Measurements from ENCODE around the gene TLE3. TPM values are rescaled to one million over a fixed set of nuclear protein-coding genes. Genes with fewer than 3 reads are reported as not detected.
A peak's percentile ranks its signal among the peaks of the same experiment; 100 is the strongest.

The TLE3 gene
- total and polyA plus RNA-seq, 2 of the 13 experiments (the other 11 are each of a cell fraction or from before 2014, with no cell fraction given) = 11.9 to 13.8 TPM

DNA sequence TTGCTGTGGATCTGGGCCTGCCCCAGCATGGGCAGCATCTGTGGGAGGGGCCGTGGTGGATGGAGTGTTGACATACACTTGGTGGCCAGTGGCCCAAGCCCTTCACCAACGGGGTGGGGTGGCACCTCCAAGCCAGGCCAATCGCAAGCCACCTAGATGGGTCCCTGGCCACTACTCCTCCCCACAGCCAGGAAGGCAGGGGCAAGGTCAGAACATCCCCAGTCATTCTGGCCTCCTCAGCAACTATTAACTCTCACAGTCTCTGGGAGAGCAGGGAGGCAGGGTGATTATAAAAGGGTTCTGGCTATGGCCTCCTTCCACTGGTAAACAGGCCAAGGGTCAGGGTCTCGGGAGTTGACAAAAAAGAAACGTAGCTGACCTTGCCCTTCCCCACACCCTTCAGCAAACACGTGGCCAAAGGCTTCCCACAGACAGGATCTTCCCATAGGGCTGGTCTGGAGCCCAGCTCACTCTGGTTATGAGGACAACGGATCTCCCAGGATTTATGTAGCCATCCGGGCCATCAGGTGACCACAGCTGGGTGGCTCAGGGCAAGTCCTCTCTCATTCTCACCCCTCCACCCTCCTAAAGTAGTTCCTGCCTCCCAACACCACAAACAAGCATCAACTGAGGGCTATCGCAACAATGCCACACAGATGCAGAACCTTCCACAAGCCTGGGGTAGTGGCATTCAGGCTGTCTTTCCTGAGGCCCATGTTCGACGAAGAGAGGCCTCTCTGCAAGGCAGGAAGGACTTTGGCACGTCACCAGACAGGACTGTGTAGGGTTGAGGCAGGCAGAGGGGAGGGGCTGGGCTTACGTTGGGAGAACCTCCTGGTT is 18.9 kb downstream of the TLE3 start (continued):
- TF ChIP-seq, protein P1, sequence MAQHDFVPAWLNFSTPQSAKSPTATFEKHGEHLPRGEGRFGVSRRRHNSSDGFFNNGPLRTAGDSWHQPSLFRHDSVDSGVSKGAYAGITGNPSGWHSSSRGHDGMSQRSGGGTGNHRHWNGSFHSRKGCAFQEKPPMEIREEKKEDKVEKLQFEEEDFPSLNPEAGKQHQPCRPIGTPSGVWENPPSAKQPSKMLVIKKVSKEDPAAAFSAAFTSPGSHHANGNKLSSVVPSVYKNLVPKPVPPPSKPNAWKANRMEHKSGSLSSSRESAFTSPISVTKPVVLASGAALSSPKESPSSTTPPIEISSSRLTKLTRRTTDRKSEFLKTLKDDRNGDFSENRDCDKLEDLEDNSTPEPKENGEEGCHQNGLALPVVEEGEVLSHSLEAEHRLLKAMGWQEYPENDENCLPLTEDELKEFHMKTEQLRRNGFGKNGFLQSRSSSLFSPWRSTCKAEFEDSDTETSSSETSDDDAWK (CRISPR knock-in tag; IDR thresholded peaks at IDR 0.05) = no peak
- TF ChIP-seq HNRNPL (IDR thresholded peaks at IDR 0.05; ENCODE audit: low read depth, low read length) = peak; percentile 37; the same call in 1 of the 2 replicates
- TF ChIP-seq, protein P2, sequence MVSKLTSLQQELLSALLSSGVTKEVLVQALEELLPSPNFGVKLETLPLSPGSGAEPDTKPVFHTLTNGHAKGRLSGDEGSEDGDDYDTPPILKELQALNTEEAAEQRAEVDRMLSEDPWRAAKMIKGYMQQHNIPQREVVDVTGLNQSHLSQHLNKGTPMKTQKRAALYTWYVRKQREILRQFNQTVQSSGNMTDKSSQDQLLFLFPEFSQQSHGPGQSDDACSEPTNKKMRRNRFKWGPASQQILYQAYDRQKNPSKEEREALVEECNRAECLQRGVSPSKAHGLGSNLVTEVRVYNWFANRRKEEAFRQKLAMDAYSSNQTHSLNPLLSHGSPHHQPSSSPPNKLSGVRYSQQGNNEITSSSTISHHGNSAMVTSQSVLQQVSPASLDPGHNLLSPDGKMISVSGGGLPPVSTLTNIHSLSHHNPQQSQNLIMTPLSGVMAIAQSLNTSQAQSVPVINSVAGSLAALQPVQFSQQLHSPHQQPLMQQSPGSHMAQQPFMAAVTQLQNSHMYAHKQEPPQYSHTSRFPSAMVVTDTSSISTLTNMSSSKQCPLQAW (CRISPR knock-in tag; IDR thresholded peaks at IDR 0.05) = peak; percentile 95
- TF ChIP-seq, protein P3, sequence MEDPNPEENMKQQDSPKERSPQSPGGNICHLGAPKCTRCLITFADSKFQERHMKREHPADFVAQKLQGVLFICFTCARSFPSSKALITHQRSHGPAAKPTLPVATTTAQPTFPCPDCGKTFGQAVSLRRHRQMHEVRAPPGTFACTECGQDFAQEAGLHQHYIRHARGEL (CRISPR knock-in tag; IDR thresholded peaks at IDR 0.05) = no peak
- TF ChIP-seq YEATS2 (CRISPR knock-in tag; IDR thresholded peaks at IDR 0.05; ENCODE audit: borderline replicate concordance) = 0 out of 2 replicates have a peak, but pooled peaks have one; percentile 23
- TF ChIP-seq SMARCE1 (IDR thresholded peaks at IDR 0.05; ENCODE audit: borderline replicate concordance) = no peak
- TF ChIP-seq ZNF460 (CRISPR knock-in tag; IDR thresholded peaks at IDR 0.05; ENCODE audit: borderline replicate concordance) = peak; percentile 13; the same call in 1 of the 2 replicates
- TF ChIP-seq, protein P4, sequence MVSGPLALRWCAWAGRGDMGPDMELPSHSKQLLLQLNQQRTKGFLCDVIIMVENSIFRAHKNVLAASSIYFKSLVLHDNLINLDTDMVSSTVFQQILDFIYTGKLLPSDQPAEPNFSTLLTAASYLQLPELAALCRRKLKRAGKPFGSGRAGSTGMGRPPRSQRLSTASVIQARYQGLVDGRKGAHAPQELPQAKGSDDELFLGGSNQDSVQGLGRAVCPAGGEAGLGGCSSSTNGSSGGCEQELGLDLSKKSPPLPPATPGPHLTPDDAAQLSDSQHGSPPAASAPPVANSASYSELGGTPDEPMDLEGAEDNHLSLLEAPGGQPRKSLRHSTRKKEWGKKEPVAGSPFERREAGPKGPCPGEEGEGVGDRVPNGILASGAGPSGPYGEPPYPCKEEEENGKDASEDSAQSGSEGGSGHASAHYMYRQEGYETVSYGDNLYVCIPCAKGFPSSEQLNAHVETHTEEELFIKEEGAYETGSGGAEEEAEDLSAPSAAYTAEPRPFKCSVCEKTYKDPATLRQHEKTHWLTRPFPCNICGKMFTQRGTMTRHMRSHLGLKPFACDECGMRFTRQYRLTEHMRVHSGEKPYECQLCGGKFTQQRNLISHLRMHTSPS (CRISPR knock-in tag; IDR thresholded peaks at IDR 0.05; ENCODE audit: low read depth) = peak; percentile 78
- no peak; the same call in 1 of the 2 replicates for TF ChIP-seq FOSL2 (CRISPR knock-in tag; IDR thresholded peaks at IDR 0.05)
- TF ChIP-seq, protein P5, sequence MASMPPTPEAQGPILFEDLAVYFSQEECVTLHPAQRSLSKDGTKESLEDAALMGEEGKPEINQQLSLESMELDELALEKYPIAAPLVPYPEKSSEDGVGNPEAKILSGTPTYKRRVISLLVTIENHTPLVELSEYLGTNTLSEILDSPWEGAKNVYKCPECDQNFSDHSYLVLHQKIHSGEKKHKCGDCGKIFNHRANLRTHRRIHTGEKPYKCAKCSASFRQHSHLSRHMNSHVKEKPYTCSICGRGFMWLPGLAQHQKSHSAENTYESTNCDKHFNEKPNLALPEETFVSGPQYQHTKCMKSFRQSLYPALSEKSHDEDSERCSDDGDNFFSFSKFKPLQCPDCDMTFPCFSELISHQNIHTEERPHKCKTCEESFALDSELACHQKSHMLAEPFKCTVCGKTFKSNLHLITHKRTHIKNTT (CRISPR knock-in tag; IDR thresholded peaks at IDR 0.05) = no peak
- TF ChIP-seq HNF4G (IDR thresholded peaks at IDR 0.05; ENCODE audit: borderline replicate concordance, low read depth, low read length) = peak; percentile 82
- peak; percentile 92 for TF ChIP-seq HNF4G (CRISPR knock-in tag; IDR thresholded peaks at IDR 0.05; ENCODE audit: borderline replicate concordance, low read depth)
- no peak for TF ChIP-seq ZNF138 (CRISPR knock-in tag; IDR thresholded peaks at IDR 0.05; ENCODE audit: low read depth)
- no peak for TF ChIP-seq NONO (IDR thresholded peaks at IDR 0.05)
- peak; percentile 56; the same call in 1 of the 2 replicates for TF ChIP-seq NONO (CRISPR knock-in tag; conservative IDR thresholded peaks at IDR 0.05)
- peak; percentile 88; the same call in 1 of the 2 replicates for TF ChIP-seq ZNF816 (CRISPR knock-in tag; IDR thresholded peaks at IDR 0.05; ENCODE audit: borderline replicate concordance)
- TF ChIP-seq, protein P6, sequence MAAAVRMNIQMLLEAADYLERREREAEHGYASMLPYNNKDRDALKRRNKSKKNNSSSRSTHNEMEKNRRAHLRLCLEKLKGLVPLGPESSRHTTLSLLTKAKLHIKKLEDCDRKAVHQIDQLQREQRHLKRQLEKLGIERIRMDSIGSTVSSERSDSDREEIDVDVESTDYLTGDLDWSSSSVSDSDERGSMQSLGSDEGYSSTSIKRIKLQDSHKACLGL (CRISPR knock-in tag; IDR thresholded peaks at IDR 0.05) = 0 out of 2 replicates have a peak, but pooled peaks have one; percentile 24
- TF ChIP-seq ZNF747 (CRISPR knock-in tag; IDR thresholded peaks at IDR 0.05; ENCODE audit: borderline replicate concordance) = peak; percentile 89; the same call in 1 of the 2 replicates
- no peak for TF ChIP-seq SYNCRIP (IDR thresholded peaks at IDR 0.05; ENCODE audit: insufficient read depth, low read depth, low read length)
